Measurements from ENCODE around the gene FGF22. TPM values are rescaled to one million over a fixed set of nuclear protein-coding genes. Genes with fewer than 3 reads are reported as not detected.

The FGF22 gene
- total RNA-seq, 1 donor = not detected

DNA sequence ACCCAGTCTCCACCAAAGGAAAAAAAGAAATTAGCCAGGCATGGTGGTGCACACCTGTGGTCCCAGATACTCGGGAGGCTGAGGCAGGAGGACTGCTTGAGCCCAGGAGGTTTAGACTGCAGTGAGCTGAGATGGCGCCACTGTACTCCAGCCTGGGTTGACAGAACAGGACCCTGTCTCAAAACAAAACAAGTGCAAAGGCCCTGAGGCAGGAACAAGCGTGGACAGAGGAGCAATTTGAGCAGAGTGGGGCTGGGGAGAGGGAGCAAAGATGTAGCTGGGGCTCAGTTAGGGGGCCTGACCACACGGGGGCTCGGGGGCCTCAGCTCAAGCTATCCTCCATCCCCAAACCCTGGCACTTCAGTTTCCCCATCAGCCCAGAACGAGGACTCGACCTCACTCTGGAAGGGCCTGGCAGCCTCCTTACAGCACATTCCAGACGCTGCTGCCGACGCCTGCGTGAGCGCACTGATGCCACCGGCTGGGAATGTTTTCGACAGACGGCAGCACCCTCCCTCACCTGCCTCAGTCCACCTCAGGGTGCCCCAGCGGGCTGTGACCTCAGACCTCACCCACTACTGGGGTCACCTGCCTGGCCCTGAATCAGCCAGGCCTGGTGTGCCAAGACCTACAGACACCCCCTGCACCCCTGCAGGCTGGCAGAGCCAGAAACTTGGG is 4.6 kb upstream of the FGF22 start:
- no peak overlapping the region for H3K4me2 ChIP-seq (ENCODE audit: insufficient read depth, low read length)
- H2AFZ ChIP-seq (ENCODE audit: low read length) = no peak overlapping the region
- no peak overlapping the region for H3K4me3 ChIP-seq (ENCODE audit: insufficient read depth, low read length)
- TF ChIP-seq, protein P1, sequence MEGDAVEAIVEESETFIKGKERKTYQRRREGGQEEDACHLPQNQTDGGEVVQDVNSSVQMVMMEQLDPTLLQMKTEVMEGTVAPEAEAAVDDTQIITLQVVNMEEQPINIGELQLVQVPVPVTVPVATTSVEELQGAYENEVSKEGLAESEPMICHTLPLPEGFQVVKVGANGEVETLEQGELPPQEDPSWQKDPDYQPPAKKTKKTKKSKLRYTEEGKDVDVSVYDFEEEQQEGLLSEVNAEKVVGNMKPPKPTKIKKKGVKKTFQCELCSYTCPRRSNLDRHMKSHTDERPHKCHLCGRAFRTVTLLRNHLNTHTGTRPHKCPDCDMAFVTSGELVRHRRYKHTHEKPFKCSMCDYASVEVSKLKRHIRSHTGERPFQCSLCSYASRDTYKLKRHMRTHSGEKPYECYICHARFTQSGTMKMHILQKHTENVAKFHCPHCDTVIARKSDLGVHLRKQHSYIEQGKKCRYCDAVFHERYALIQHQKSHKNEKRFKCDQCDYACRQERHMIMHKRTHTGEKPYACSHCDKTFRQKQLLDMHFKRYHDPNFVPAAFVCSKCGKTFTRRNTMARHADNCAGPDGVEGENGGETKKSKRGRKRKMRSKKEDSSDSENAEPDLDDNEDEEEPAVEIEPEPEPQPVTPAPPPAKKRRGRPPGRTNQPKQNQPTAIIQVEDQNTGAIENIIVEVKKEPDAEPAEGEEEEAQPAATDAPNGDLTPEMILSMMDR (IDR thresholded peaks at IDR 0.05; ENCODE audit: extremely low read depth, low read depth, low read length) = no peak
- peaks cover 8% of the 10 kb centered on the region for H4K20me1 ChIP-seq (ENCODE audit: insufficient read depth, low read length)
- H3K36me3 ChIP-seq (ENCODE audit: insufficient read depth, low read length) = no peaks in the 10 kb centered on the region
- peaks cover 21% of the 10 kb centered on the region for H3K79me2 ChIP-seq (ENCODE audit: insufficient read depth, low read length)
- no peak for DNase-seq (ENCODE audit: insufficient read length, low spot score, missing footprints)
- H3K4me1 ChIP-seq (ENCODE audit: insufficient read depth, low read length) = peaks cover 21% of the 10 kb centered on the region
- H3K27ac ChIP-seq (ENCODE audit: low read depth, low read length) = no peak overlapping the region
- H3K27me3 ChIP-seq (ENCODE audit: insufficient read depth, low read length) = no peaks in the 10 kb centered on the region
- H3K9me3 ChIP-seq (ENCODE audit: low read depth, low read length) = no peaks in the 10 kb centered on the region

DNA sequence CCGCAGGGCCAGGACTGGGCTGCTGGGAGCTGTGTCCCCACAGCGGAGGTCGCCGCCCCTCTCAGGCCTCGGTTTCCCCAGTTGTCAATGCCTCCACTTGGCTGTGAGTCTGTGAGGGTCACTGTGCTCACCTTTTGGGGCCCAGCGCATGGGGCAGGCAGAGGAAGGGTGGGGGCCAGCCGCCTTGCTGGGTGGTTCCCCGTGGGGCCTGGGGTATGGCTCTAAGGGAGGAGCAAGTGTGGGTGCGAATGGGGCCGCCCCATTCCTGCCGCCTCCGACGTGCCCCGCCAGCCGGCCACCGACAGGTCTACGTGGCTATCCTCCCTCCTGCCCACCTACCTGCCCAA is 800 bp upstream of the FGF22 start:
- Histone ChIP-seq H3K9me3 (ENCODE audit: low read depth, low read length) (no peaks in the 10 kb centered on the region), H2AFZ (ENCODE audit: low read length) (no peak overlapping the region), H3K27me3 (ENCODE audit: insufficient read depth, low read length) (no peaks in the 10 kb centered on the region), H3K79me2 (ENCODE audit: insufficient read depth, low read length) (peaks cover 5% of the 10 kb centered on the region), H3K4me2 (ENCODE audit: insufficient read depth, low read length) (peak overlapping the region; percentile 88), H3K4me3 (ENCODE audit: insufficient read depth, low read length) (peak overlapping the region; percentile 67), H3K4me1 (ENCODE audit: insufficient read depth, low read length) (peaks cover 10% of the 10 kb centered on the region), H4K20me1 (ENCODE audit: insufficient read depth, low read length) (peaks cover 3% of the 10 kb centered on the region), H3K36me3 (ENCODE audit: insufficient read depth, low read length) (no peaks in the 10 kb centered on the region), H3K27ac (ENCODE audit: low read depth, low read length) (no peak overlapping the region)
- TF ChIP-seq, protein P1 (IDR thresholded peaks at IDR 0.05; ENCODE audit: extremely low read depth, low read depth, low read length) = no peak
- DNase-seq (ENCODE audit: insufficient read length, low spot score, missing footprints) = no peak

DNA sequence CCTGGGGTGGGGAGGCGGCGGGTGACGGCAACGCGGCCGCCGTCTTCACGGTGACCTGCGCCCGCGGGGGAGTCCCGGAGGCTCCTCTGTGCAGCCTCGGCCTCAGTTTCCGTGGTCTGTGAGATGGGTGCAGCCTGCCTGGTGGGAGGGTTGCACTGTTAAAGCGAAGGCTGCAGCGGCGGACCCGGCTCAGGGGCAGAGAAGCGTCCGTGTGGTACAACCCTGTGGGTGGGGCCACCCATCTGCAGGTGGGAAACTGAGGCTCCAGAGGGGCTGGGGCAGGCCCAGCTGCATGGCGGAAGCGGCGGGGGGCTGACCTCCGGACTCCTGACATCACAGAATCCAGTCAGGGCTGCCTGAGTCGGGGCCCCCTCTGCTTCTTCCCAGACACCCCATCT is 481 bp downstream of the FGF22 start:
- H2AFZ ChIP-seq (ENCODE audit: low read length) = no peak overlapping the region
- H3K4me2 ChIP-seq (ENCODE audit: insufficient read depth, low read length) = peak overlapping the region; percentile 53

DNA sequence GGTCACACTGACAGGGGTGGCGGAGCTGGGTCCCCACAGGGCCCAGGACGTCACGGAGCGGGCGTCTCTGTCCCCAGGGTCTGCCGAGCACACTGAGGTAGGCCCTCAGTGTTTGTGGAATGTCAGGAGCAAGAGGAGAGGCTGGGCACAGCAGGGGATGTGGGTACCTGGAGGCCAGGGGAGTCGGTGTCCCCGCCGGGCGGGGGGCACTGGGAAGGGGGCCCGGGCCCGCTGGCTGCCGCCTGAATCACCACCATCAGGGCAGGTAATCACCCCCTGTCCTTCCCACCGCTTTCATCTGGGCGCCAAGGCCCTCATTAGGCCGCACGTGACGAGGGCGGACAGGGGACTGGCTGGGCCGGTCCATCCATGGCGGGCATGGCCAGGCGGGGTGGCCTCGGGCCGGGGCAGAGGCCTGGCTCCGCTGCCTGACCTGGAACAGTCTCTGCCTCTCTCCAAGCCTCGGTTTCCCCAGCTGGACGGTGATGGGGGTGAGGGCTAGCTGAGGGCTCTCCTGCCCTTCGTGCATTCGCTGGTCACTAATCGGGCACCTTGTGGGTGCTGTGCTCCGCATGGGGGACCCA is 1.0 kb downstream of the FGF22 start:
- no peak overlapping the region for H2AFZ ChIP-seq (ENCODE audit: low read length)
- TF ChIP-seq, protein P1 (IDR thresholded peaks at IDR 0.05; ENCODE audit: extremely low read depth, low read depth, low read length) = no peak
- peaks cover 4% of the 10 kb centered on the region for H3K4me1 ChIP-seq (ENCODE audit: insufficient read depth, low read length)
- no peak overlapping the region for H3K4me2 ChIP-seq (ENCODE audit: insufficient read depth, low read length)
- H4K20me1 ChIP-seq (ENCODE audit: insufficient read depth, low read length) = peaks cover 3% of the 10 kb centered on the region
- no peak for DNase-seq (ENCODE audit: insufficient read length, low spot score, missing footprints)
- no peak overlapping the region for H3K4me3 ChIP-seq (ENCODE audit: insufficient read depth, low read length)
- H3K27me3 ChIP-seq (ENCODE audit: insufficient read depth, low read length) = no peaks in the 10 kb centered on the region
- H3K27ac ChIP-seq (ENCODE audit: low read depth, low read length) = no peak overlapping the region
- H3K79me2 ChIP-seq (ENCODE audit: insufficient read depth, low read length) = no peaks in the 10 kb centered on the region
- H3K9me3 ChIP-seq (ENCODE audit: low read depth, low read length) = no peaks in the 10 kb centered on the region
- H3K36me3 ChIP-seq (ENCODE audit: insufficient read depth, low read length) = no peaks in the 10 kb centered on the region

More for the DNA sequence above, 481 bp downstream of the FGF22 start:
- Histone ChIP-seq H3K27me3 (ENCODE audit: insufficient read depth, low read length) (no peaks in the 10 kb centered on the region), H3K79me2 (ENCODE audit: insufficient read depth, low read length) (no peaks in the 10 kb centered on the region), H3K4me3 (ENCODE audit: insufficient read depth, low read length) (peak overlapping the region; percentile 55), H3K27ac (ENCODE audit: low read depth, low read length) (no peak overlapping the region), H3K9me3 (ENCODE audit: low read depth, low read length) (no peaks in the 10 kb centered on the region), H4K20me1 (ENCODE audit: insufficient read depth, low read length) (peaks cover 3% of the 10 kb centered on the region), H3K4me1 (ENCODE audit: insufficient read depth, low read length) (peaks cover 4% of the 10 kb centered on the region), H3K36me3 (ENCODE audit: insufficient read depth, low read length) (no peaks in the 10 kb centered on the region)
- no peak for DNase-seq (ENCODE audit: insufficient read length, low spot score, missing footprints)
- TF ChIP-seq, protein P1 (IDR thresholded peaks at IDR 0.05; ENCODE audit: extremely low read depth, low read depth, low read length) = no peak
